Sigmoid colon (tissue), 7 donors: Measurements from ENCODE around the gene CMSS1. TPM values are rescaled to one million over a fixed set of nuclear protein-coding genes. Genes with fewer than 3 reads are reported as not detected.

Source experiments
- DNase-seq: peaks from one replicate; pipeline ENCODE4 v3.0.0-alpha.2; 2019
- H3K27ac ChIP-seq, 4 donors: fragments of 200-600 bp; sonication (generic); one replicate each; pipeline ENCODE4 v1.5.1; 2016 to 2019; ENCODE audit warnings: mild to moderate bottlenecking in 1 of 4
- H3K27me3 ChIP-seq, 3 donors: fragments of 200-600 bp; sonication (generic); one replicate each; pipeline ENCODE4 v1.5.1; 2019; ENCODE audit warnings: mild to moderate bottlenecking in 1 of 3
- H3K36me3 ChIP-seq, 4 donors: fragments of 200-600 bp; sonication (generic); one replicate each; pipeline ENCODE4 v1.5.1; 2016 to 2019
- H3K4me1 ChIP-seq, 4 donors: fragments of 200-600 bp; sonication (generic); one replicate each; pipeline ENCODE4 v1.5.1; 2017 to 2019
- H3K4me3 ChIP-seq, 4 donors: fragments of 200-600 bp; sonication (generic); one replicate each; pipeline ENCODE4 v1.5.1; 2017 to 2019; ENCODE audit warnings: mild to moderate bottlenecking in 2 of 4, moderate library complexity in 1 of 4
- H3K9me3 ChIP-seq, 4 donors: fragments of 200-600 bp in 3 of 4; sonication (generic) in 3 of 4; one replicate each; pipeline versions ENCODE4 v1.5.1 to v1.6.1; 2013 to 2019
- CTCF ChIP-seq, 4 experiments: fragments of 450-650 bp in 3 of 4; fragments of 200-600 bp in 1 of 4; IDR thresholded peaks; one replicate each; pipeline ENCODE4 v1.5.1; 2016 to 2019; ENCODE audit warnings: antibody characterized with exemption in 4 of 4, mild to moderate bottlenecking in 3 of 4, moderate library complexity in 2 of 4
- EP300 ChIP-seq, 4 donors: sonication (generic); formaldehyde crosslinking; IDR thresholded peaks; one replicate each; pipeline ENCODE4 v1.6.1; 2017; ENCODE audit warnings: antibody characterized with exemption in 4 of 4
- POLR2A ChIP-seq, 2 donors: fragments of 450-650 bp; IDR thresholded peaks; one replicate each; pipeline ENCODE4 v1.6.1; 2016; ENCODE audit warnings: antibody characterized with exemption in 2 of 2, mild to moderate bottlenecking in 2 of 2, moderate library complexity in 2 of 2
- POLR2AphosphoS5 ChIP-seq, 4 donors: sonication (generic); formaldehyde crosslinking; IDR thresholded peaks; one replicate each; pipeline ENCODE4 v1.6.1; 2017; ENCODE audit warnings: antibody characterized with exemption in 4 of 4
- WGBS, 2 donors: extraction: QIAGEN DNeasy Blood & Tissue Kit; methylation state at CpG; one replicate each; pipeline ENCODE4 v1.1.7; 2013; 5-methylcytosine and 5-hydroxymethylcytosine counted together
- intact Hi-C: fragments of 100-400 bp; cut with DNase I; formaldehyde crosslinking; loops from one replicate; pipeline ENCODE4 v1.15.1; 2023
- polyA plus RNA-seq, 3 donors: library from polyadenylated mRNA; stranded (reverse); fragments of 200-250 nt; gene quantifications; one replicate each; pipeline ENCODE4 v1.2.3, GENCODE V29; 2013
- total RNA-seq, 4 donors: library from RNA; depleted of rRNA; stranded (reverse); fragments of >200 nt; gene quantifications; one replicate each; pipeline ENCODE4 v1.1.0, GENCODE V29; 2016
- donor health status: healthy with polysubstance abuse.
- donor health status: Bipolar disorder and iron deficiency.
- donor health status: healthy.

CMSS1 gene
- total and polyA plus RNA-seq, 7 donors, result 6.0 to 19.4 (median 13.9) TPM

DNA sequence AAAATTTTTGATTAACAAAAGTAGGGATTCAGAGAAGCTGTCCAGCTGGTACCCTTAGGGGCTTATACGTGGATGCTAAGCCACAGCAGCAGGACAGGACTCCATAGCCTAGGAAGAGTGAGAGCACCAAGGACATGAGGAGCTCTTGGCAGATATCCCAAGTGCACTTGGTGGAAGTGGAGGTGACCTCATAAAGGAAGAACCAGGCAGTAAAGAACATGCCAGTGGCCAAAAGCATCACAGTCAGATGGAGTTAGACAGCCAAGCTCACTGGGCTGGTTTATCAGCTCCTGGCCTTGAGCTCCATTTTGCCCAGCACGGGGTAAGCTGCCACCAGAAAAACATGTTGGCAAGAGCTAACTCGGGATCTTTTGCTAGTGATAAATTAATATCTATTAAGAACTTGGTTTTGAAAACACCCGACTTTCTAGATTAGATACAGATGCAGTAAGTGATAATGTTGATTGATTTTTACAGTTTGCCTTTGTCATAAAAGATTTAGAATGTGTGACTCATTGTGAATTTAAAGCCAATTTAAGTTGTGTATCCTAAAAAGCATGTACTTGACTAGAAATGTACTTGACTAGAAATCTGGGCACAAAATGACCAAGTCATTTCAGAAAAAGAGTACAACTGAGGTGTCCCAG lies 108.0 kb downstream of the CMSS1 start:
- 30 to 72% methylated on average over 4 of the region's 4 CpGs for WGBS, 2 donors
- Histone ChIP-seq H3K36me3 (no peaks in the 10 kb centered on the region), H3K4me1 (peaks cover 0 to 49% (median 44%) of the 10 kb centered on the region in 4 donors), H3K27ac (peak overlapping the region; percentile 36 to 84 (median 54)), H3K9me3 (no peaks in the 10 kb centered on the region), H3K27me3 (no peaks in the 10 kb centered on the region), H3K4me3 (no peak overlapping the region)
- peak; percentile 79 for DNase-seq
- intact Hi-C loops, result loop anchor here (5.0 kb wide), 2 partner anchors 48 to 63 kb away; no protein-coding TSS in a partner anchor
- TF ChIP-seq POLR2A (IDR thresholded peaks at IDR 0.05), result no peak
- TF ChIP-seq POLR2AphosphoS5 (IDR thresholded peaks at IDR 0.05), result peak in 3 of 4 donors; percentile 24 to 52 (median 29)
- no peak for TF ChIP-seq CTCF (IDR thresholded peaks at IDR 0.05)
- no peak for TF ChIP-seq EP300 (IDR thresholded peaks at IDR 0.05)

GRCh38 chr3:99927671-99928457 lies 110.2 kb downstream of the CMSS1 start:
- Histone ChIP-seq H3K27ac (peak overlapping the region; percentile 67 to 84 (median 72)), H3K4me1 (peaks cover 0 to 54% (median 46%) of the 10 kb centered on the region in 4 donors), H3K4me3 (no peak overlapping the region), H3K27me3 (no peaks in the 10 kb centered on the region), H3K36me3 (no peaks in the 10 kb centered on the region), H3K9me3 (no peaks in the 10 kb centered on the region)
- DNase-seq, result no peak
- intact Hi-C loops, result loop anchor here (5.0 kb wide), 2 partner anchors 51 to 66 kb away; no protein-coding TSS in a partner anchor
- WGBS, 2 donors, result 83 to 89% methylated on average over 7 of the region's 7 CpGs
- TF ChIP-seq CTCF (IDR thresholded peaks at IDR 0.05), result no peak
- no peak for TF ChIP-seq POLR2AphosphoS5 (IDR thresholded peaks at IDR 0.05)
- TF ChIP-seq POLR2A (IDR thresholded peaks at IDR 0.05), result no peak
- TF ChIP-seq EP300 (IDR thresholded peaks at IDR 0.05), result no peak

- no peaks in the 10 kb centered on the region for H3K36me3 ChIP-seq
- peak overlapping the region in 1 of 4 donors; percentile 12 for H3K4me3 ChIP-seq
- peaks cover 0 to 54% (median 46%) of the 10 kb centered on the region in 4 donors for H3K4me1 ChIP-seq
- H3K9me3 ChIP-seq, result no peaks in the 10 kb centered on the region
- DNase-seq, result no peak
- H3K27ac ChIP-seq, result peak overlapping the region; percentile 67 to 84 (median 72)
- TF ChIP-seq CTCF (IDR thresholded peaks at IDR 0.05), result peak in 2 of 4 experiments; percentile 33 to 55
- peak in 2 of 4 donors; percentile 24 to 42 for TF ChIP-seq POLR2AphosphoS5 (IDR thresholded peaks at IDR 0.05)
- TF ChIP-seq EP300 (IDR thresholded peaks at IDR 0.05), result no peak
- H3K27me3 ChIP-seq, result no peaks in the 10 kb centered on the region
- 76 to 79% methylated on average over 7 of the region's 7 CpGs for WGBS, 2 donors
- intact Hi-C loops, result loop anchor here (5.0 kb wide), 2 partner anchors 52 to 67 kb away; no protein-coding TSS in a partner anchor
Measured at GRCh38 chr3:99928771-99929744, 111.4 kb downstream of the CMSS1 start.

DNA sequence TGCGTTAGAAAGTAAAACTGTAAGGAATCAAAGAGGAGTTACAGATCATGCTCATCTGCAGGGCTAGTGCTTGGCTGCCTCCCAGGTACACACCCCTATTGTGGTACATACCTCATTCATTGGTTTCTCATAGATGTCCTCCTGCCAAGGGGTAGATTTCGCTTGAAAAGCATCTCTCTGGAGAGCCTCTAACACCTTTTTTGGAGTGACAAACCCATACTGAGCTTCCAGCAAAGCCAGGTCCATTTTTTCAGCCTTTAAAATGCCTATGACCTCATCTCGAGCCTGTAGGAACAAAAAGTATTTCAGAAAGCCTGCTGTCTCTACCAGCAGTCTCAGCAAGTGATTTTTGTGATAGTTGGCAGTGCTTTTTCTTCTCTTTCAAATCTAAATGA lies 112.1 kb downstream of the CMSS1 start:
- peak; percentile 2 to 53 (median 22) for TF ChIP-seq POLR2AphosphoS5 (IDR thresholded peaks at IDR 0.05)
- no peak for TF ChIP-seq CTCF (IDR thresholded peaks at IDR 0.05)
- TF ChIP-seq EP300 (IDR thresholded peaks at IDR 0.05), result peak in 1 of 4 donors; percentile 33
- Histone ChIP-seq H3K36me3 (no peaks in the 10 kb centered on the region), H3K27ac (peak overlapping the region; percentile 67 to 84 (median 72)), H3K4me3 (peak overlapping the region in 1 of 4 donors; percentile 12), H3K9me3 (no peaks in the 10 kb centered on the region), H3K4me1 (peaks cover 0 to 58% (median 48%) of the 10 kb centered on the region in 4 donors), H3K27me3 (no peaks in the 10 kb centered on the region)
- 53 to 69% methylated on average over 3 of the region's 3 CpGs for WGBS, 2 donors
- intact Hi-C loops, result loop anchor here (5.0 kb wide), 2 partner anchors 52 to 67 kb away; no protein-coding TSS in a partner anchor
- DNase-seq, result peak; percentile 77
